Liver (tissue), 9 donors: Measurements from ENCODE around the gene PET100. TPM values are rescaled to one million over a fixed set of nuclear protein-coding genes. Genes with fewer than 3 reads are reported as not detected.

ENCODE experiments used
- DNase-seq: peaks from one replicate; pipeline ENCODE4 v3.0.0-alpha.2; 2017; ENCODE audit warnings: low spot score
- H3K27ac ChIP-seq, 2 donors: one replicate each; pipeline ENCODE4 v1.7.0; 2013; ENCODE audit warnings: inconsistent platforms in 2 of 2, low read length in 2 of 2, control low read depth in 1 of 2, low read depth in 1 of 2, mild to moderate bottlenecking in 1 of 2
- H3K27me3 ChIP-seq, 4 donors: one replicate each; pipeline versions ENCODE4 v1.6.1 to v1.7.0; 2013; ENCODE audit warnings: low read length in 3 of 4, inconsistent platforms in 1 of 4, mild to moderate bottlenecking in 1 of 4, moderate library complexity in 1 of 4; ENCODE audit not compliant: control insufficient read depth in 4 of 4, insufficient read depth in 4 of 4
- H3K36me3 ChIP-seq, 4 donors: one replicate each; pipeline versions ENCODE4 v1.6.1 to v1.7.0; 2013; ENCODE audit warnings: low read length in 3 of 4, mild to moderate bottlenecking in 3 of 4, low read depth in 1 of 4, moderate library complexity in 1 of 4; ENCODE audit not compliant: control insufficient read depth in 4 of 4, insufficient read depth in 3 of 4
- H3K4me1 ChIP-seq, 4 donors: one replicate each; pipeline versions ENCODE4 v1.6.1 to v1.7.0; 2013; ENCODE audit warnings: low read length in 3 of 4, mild to moderate bottlenecking in 3 of 4, moderate library complexity in 1 of 4; ENCODE audit not compliant: control insufficient read depth in 4 of 4, insufficient read depth in 4 of 4
- H3K4me3 ChIP-seq, 3 donors: one replicate each; pipeline versions ENCODE4 v1.6.1 to v1.7.0; 2013; ENCODE audit warnings: low read length in 3 of 3, control low read depth in 1 of 3, low read depth in 1 of 3, mild to moderate bottlenecking in 1 of 3
- H3K9ac ChIP-seq, 2 donors: one replicate each; pipeline ENCODE4 v1.7.0; 2013; ENCODE audit warnings: low read length in 2 of 2, mild to moderate bottlenecking in 2 of 2, moderate library complexity in 2 of 2, control low read depth in 1 of 2, low read depth in 1 of 2
- H3K9me3 ChIP-seq, 4 donors: one replicate each; pipeline versions ENCODE4 v1.6.1 to v1.7.0; 2013; ENCODE audit warnings: low read length in 3 of 4; ENCODE audit not compliant: control insufficient read depth in 4 of 4
- GABPA ChIP-seq, 2 donors: IDR thresholded peaks in 1 of 2; conservative IDR thresholded peaks in 1 of 2; 2 replicates each; pipeline ENCODE4 v1.6.1; 2016; ENCODE audit warnings: antibody characterized with exemption in 2 of 2, mild to moderate bottlenecking in 1 of 2, moderate library complexity in 1 of 2
- HNF4A ChIP-seq, 2 donors: conservative IDR thresholded peaks; 2 replicates each; pipeline ENCODE4 v1.6.1; 2016; ENCODE audit warnings: antibody characterized with exemption in 2 of 2, mild to moderate bottlenecking in 2 of 2
- JUND ChIP-seq, 2 donors: IDR thresholded peaks; 2 replicates each; pipeline ENCODE4 v1.6.1; 2016; ENCODE audit warnings: antibody characterized with exemption in 2 of 2
- NR2F2 ChIP-seq: IDR thresholded peaks from 2 replicates; pipeline ENCODE4 v1.6.1; 2016; ENCODE audit warnings: antibody characterized with exemption
- RXRA ChIP-seq, 2 donors: IDR thresholded peaks; 2 replicates each; pipeline ENCODE4 v1.6.1; 2017 to 2018; ENCODE audit warnings: antibody characterized with exemption in 2 of 2, mild to moderate bottlenecking in 1 of 2
- TAF1 ChIP-seq: conservative IDR thresholded peaks from 2 replicates; pipeline ENCODE4 v1.6.1; 2016; ENCODE audit warnings: antibody characterized with exemption, mild to moderate bottlenecking
- WGBS: extraction: QIAGEN DNeasy Blood & Tissue Kit; methylation state at CpG from one replicate; pipeline ENCODE4 v1.1.7; 2013; 5-methylcytosine and 5-hydroxymethylcytosine counted together
- polyA plus RNA-seq, 2 donors: library from polyadenylated mRNA; stranded (reverse) in 1 of 2; unstranded in 1 of 2; fragments of 200-250 nt in 1 of 2; fragments of >200 nt in 1 of 2; fragmentation: Nextera tagmentation in 1 of 2; extraction: Ambion mirVana in 1 of 2; gene quantifications; one replicate each; pipeline versions ENCODE4 v1.2.1 to v1.2.3, GENCODE V29; 2013 to 2015
- total RNA-seq, 2 donors: library from RNA; depleted of rRNA; stranded (reverse); fragments of >200 nt; gene quantifications; one replicate each; pipeline ENCODE4 v1.2.3, GENCODE V29; 2014
- TF ChIP-seq, protein P1 (sequence below): IDR thresholded peaks from 2 replicates; pipeline ENCODE4 v1.6.1; 2016; ENCODE audit warnings: antibody characterized with exemption
- donor health status: healthy.
- donor health status: healthy.
- donor health status: healthy.
- donor health status: healthy.
- donor health status: healthy.

Gene PET100
- total and polyA plus RNA-seq, 4 donors: 4.8 to 225 (median 26.7) TPM

- no peaks in the 10 kb centered on the region for H3K36me3 ChIP-seq
- 46% methylated on average over 30 of the region's 30 CpGs for WGBS
- H3K9me3 ChIP-seq: no peaks in the 10 kb centered on the region
- peak; percentile 66 for DNase-seq
- peak overlapping the region; percentile 60 to 78 for H3K9ac ChIP-seq
- peak overlapping the region; percentile 48 to 62 for H3K27ac ChIP-seq
- H3K27me3 ChIP-seq: no peaks in the 10 kb centered on the region
- H3K4me1 ChIP-seq: peaks cover 1 to 25% (median 15%) of the 10 kb centered on the region in 4 donors
- H3K4me3 ChIP-seq: peak overlapping the region in 2 of 3 donors; percentile 77 to 79
- TF ChIP-seq NR2F2 (no peak), GABPA (IDR thresholded peaks at IDR 0.05 in 1 of 2, conservative IDR thresholded peaks at IDR 0.05 in 1 of 2) (peak in 1 of 2 donors; percentile 37)
Measured at GRCh38 chr19:7637374-7638256, 8.0 kb downstream of the PET100 start.

DNA sequence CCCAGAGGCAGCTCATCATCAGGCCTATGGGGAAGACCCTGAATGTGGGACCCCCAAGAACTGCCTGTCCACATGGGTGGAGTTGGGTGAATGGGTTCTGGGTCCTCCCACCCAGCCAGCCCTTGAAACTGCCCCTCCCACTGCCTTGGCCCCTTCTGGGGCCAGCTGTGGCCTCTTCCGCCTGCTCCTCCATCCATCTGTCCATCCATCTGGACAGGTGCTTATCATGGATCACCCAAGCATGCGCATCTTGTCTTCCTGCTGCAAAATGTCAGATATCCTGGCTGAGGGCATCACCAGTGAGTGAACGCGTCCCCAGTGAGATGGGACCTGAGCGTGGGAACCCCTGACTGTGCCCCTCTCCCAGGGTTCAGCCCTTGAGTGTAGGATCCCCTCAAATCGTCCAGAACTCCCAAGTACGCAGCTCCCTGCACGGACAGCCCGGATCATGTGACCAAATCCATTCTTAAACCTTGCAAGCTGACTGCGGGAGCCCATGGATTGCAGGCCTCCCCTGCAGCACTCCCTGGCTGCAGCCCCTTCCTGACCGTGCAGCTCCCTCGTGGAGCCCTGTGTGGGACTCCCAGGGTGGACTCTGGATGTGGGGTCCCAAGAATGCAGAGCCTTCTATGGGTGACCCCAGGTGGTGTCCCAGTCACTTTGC is 9.3 kb downstream of the PET100 start:
- H3K27me3 ChIP-seq: no peaks in the 10 kb centered on the region
- no peak overlapping the region for H3K27ac ChIP-seq

DNA sequence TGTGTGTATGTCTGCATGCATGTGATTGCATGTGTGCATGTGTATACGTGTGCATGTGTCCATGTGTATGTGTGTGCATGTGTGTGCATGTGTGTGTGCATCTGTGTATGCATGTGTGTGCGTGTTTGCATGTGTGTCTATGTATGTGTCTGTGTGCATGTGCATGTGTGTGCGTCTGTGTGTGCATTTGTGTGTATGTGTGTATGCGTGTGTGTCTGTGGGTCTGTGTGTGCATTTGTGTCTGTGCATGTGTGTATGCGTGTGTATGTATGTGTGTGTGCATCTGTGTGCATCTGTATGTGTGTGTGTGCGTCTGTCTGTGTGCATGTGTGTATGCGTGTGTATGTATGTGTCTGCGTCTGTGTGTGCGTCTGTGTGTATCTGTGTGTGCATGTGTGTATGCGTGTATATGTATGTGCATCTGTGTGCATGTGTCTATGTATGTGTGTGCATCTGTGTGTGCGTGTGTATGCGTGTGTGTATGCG is 10.3 kb downstream of the PET100 start:
- peaks cover 0 to 3% (median 0%) of the 10 kb centered on the region in 4 donors for H3K36me3 ChIP-seq
- peaks cover 1 to 25% (median 15%) of the 10 kb centered on the region in 4 donors for H3K4me1 ChIP-seq
- no peak overlapping the region for H3K27ac ChIP-seq
- no peak for TF ChIP-seq JUND (IDR thresholded peaks at IDR 0.05)
- TF ChIP-seq TAF1: no peak
- H3K27me3 ChIP-seq: no peaks in the 10 kb centered on the region
- no peak overlapping the region for H3K4me3 ChIP-seq
- no peak overlapping the region for H3K9ac ChIP-seq
- H3K9me3 ChIP-seq: no peaks in the 10 kb centered on the region
- 97% methylated on average over 13 of the region's 13 CpGs for WGBS
- no peak for DNase-seq

More for the DNA sequence above, 9.3 kb downstream of the PET100 start:
- WGBS: 90% methylated on average over 12 of the region's 12 CpGs
- H3K9me3 ChIP-seq: no peaks in the 10 kb centered on the region
- no peaks in the 10 kb centered on the region for H3K36me3 ChIP-seq
- H3K4me1 ChIP-seq: peaks cover 1 to 25% (median 15%) of the 10 kb centered on the region in 4 donors
- no peak overlapping the region for H3K4me3 ChIP-seq
- DNase-seq: no peak
- TF ChIP-seq NR2F2 (no peak), RXRA (IDR thresholded peaks at IDR 0.05) (no peak)
- H3K9ac ChIP-seq: no peak overlapping the region

GRCh38 chr19:7640803-7641202 is 11.2 kb downstream of the PET100 start:
- Histone ChIP-seq H3K4me3 (no peak overlapping the region), H3K4me1 (peaks cover 1 to 19% (median 14%) of the 10 kb centered on the region in 4 donors), H3K27me3 (no peaks in the 10 kb centered on the region), H3K9ac (no peak overlapping the region), H3K36me3 (peaks cover 0 to 3% (median 0%) of the 10 kb centered on the region in 4 donors), H3K9me3 (no peaks in the 10 kb centered on the region), H3K27ac (no peak overlapping the region)
- WGBS: 96% methylated on average over 11 of the region's 11 CpGs
- TF ChIP-seq NR2F2 (no peak), JUND (IDR thresholded peaks at IDR 0.05) (no peak), HNF4A (conservative IDR thresholded peaks at IDR 0.05) (no peak)
- TF ChIP-seq, protein P1, sequence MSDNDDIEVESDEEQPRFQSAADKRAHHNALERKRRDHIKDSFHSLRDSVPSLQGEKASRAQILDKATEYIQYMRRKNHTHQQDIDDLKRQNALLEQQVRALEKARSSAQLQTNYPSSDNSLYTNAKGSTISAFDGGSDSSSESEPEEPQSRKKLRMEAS: no peak
- no peak for DNase-seq
